GM12878 (cell line): ENCODE data around the gene ANKRD6. TPM values are rescaled to one million over a fixed set of nuclear protein-coding genes. Genes with fewer than 3 reads are reported as not detected.

Experiments used
- ATAC-seq: fragments of 200-7000 bp; cut with Tn5 transposase; 3 replicates; pipeline ENCODE4 v1.9.1; 2020; ENCODE audit warnings: mild to moderate bottlenecking, moderate library complexity
- BruUV-seq: library from RNA; stranded (reverse); fragments of 400-500 nt; replicated peaks from 2 replicates; lab custom pipeline; 2021; lab: Mats Ljungman, UMichigan
- CTCF ChIA-PET: fragments of 300-600 bp; sonication (Branson Sonifier 250); formaldehyde crosslinking; extraction: SDS; loops from one replicate; lab custom pipeline; 2021; ENCODE audit warnings: inconsistent platforms; lab: Yijun Ruan, JAX
- POLR2A ChIA-PET: fragments of 350-600 bp; formaldehyde crosslinking; extraction: SDS; loops from one replicate; lab custom pipeline; 2021; ENCODE audit warnings: inconsistent platforms; lab: Charles Lee
- RAD21 ChIA-PET: fragments of 300-600 bp; sonication (Branson Sonifier 250); formaldehyde crosslinking; loops from one replicate; lab custom pipeline; 2023; ENCODE audit warnings: antibody characterized with exemption; ENCODE audit not compliant: unreplicated experiment; lab: Charles Lee
- SMC1A ChIA-PET: fragments of 300-600 bp; sonication (Branson Sonifier 250); formaldehyde crosslinking; loops from one replicate; lab custom pipeline; 2023; ENCODE audit not compliant: unreplicated experiment, uncharacterized antibody; lab: Charles Lee
- DNase-seq: peaks from one replicate; pipeline ENCODE4 v3.0.0-alpha.2; 2011; ENCODE audit warnings: low read depth, low spot score
- FAIRE-seq: peaks from 3 replicates; lab custom pipeline; 2011; peaks lifted over from hg19 to GRCh38; lab: Jason Lieb, UNC
- H2AFZ ChIP-seq: 2 replicates; pipeline ENCODE4 v1.6.0; 2011; ENCODE audit warnings: low read depth, low read length, control low read depth; ENCODE audit not compliant: control insufficient read depth
- H3K27ac ChIP-seq: 2 replicates; pipeline ENCODE4 v1.5.1; 2011; ENCODE audit warnings: control low read depth; ENCODE audit not compliant: control insufficient read depth, insufficient read depth
- H3K27me3 ChIP-seq, 2 experiments: replicated peaks in 1 of 2; 2 replicates each; pipeline versions ENCODE4 v1.6.0 to v1.6.1; 2011; ENCODE audit warnings: low read length in 1 of 2; ENCODE audit not compliant: control insufficient read depth in 2 of 2, insufficient read depth in 2 of 2
- H3K36me3 ChIP-seq, 2 experiments: 2 replicates each; pipeline ENCODE4 v1.5.1; 2011; ENCODE audit warnings: low read length in 1 of 2; ENCODE audit not compliant: control insufficient read depth in 2 of 2, insufficient read depth in 2 of 2
- H3K4me1 ChIP-seq: 2 replicates; pipeline ENCODE4 v1.6.1; 2011; ENCODE audit warnings: mild to moderate bottlenecking, low read length, moderate library complexity, mixed read lengths; ENCODE audit not compliant: control insufficient read depth, insufficient read depth
- H3K4me2 ChIP-seq: 2 replicates; pipeline ENCODE4 v1.6.0; 2011; ENCODE audit warnings: control low read depth; ENCODE audit not compliant: control insufficient read depth, insufficient read depth
- H3K4me3 ChIP-seq: fragments of 200-600 bp; sonication (generic); 2 replicates; pipeline ENCODE4 v1.5.1; 2016
- H3K79me2 ChIP-seq: 2 replicates; pipeline ENCODE4 v1.6.0; 2011; ENCODE audit warnings: low read length; ENCODE audit not compliant: control insufficient read depth, insufficient read depth
- H3K9ac ChIP-seq: 2 replicates; pipeline ENCODE4 v1.8.0; 2011; ENCODE audit warnings: low read length, control low read depth, mixed read lengths; ENCODE audit not compliant: control insufficient read depth, insufficient read depth
- H3K9me3 ChIP-seq: replicated peaks from 3 replicates; pipeline ENCODE4 v1.5.1; 2011; ENCODE audit warnings: mild to moderate bottlenecking, low read length; ENCODE audit not compliant: control insufficient read depth, insufficient read depth
- H4K20me1 ChIP-seq: 2 replicates; pipeline ENCODE4 v1.6.0; 2011; ENCODE audit not compliant: control insufficient read depth, insufficient read depth
- ATF7 ChIP-seq: fragments of 450-650 bp; IDR thresholded peaks from 2 replicates; pipeline ENCODE4 v1.6.1; 2016; ENCODE audit warnings: low read depth, mild to moderate bottlenecking
- CHD1 ChIP-seq: IDR thresholded peaks from 2 replicates; pipeline ENCODE4 v1.6.1; 2012; ENCODE audit warnings: low read depth, low read length, improper control_type of control experiment
- ETV6 ChIP-seq, 2 experiments: fragments of 450-650 bp in 1 of 2; IDR thresholded peaks in 1 of 2; conservative IDR thresholded peaks in 1 of 2; 2 replicates each; pipeline ENCODE4 v1.6.1; 2014; ENCODE audit warnings: antibody characterized with exemption in 1 of 2, borderline replicate concordance in 1 of 2, low read depth in 1 of 2, mild to moderate bottlenecking in 1 of 2, moderate library complexity in 1 of 2
- NFIC ChIP-seq: IDR thresholded peaks from 2 replicates; pipeline ENCODE4 v1.6.1; 2012; ENCODE audit warnings: low read depth, mild to moderate bottlenecking, inconsistent platforms, low read length, moderate library complexity
- NRF1 ChIP-seq: conservative IDR thresholded peaks from 2 replicates; pipeline ENCODE4 v1.6.1; 2011; ENCODE audit warnings: mild to moderate bottlenecking, low read depth, low read length, improper control_type of control experiment
- PKNOX1 ChIP-seq: fragments of 450-650 bp; IDR thresholded peaks from 2 replicates; pipeline ENCODE4 v1.6.1; 2016; ENCODE audit warnings: mild to moderate bottlenecking
- RAD51 ChIP-seq: fragments of 450-650 bp; IDR thresholded peaks from 2 replicates; pipeline ENCODE4 v1.6.1; 2016; ENCODE audit warnings: moderate library complexity, mild to moderate bottlenecking, inconsistent platforms
- SMAD5 ChIP-seq: IDR thresholded peaks from 2 replicates; pipeline ENCODE4 v1.6.1; 2016; ENCODE audit warnings: antibody characterized with exemption, low read depth
- TARDBP ChIP-seq: IDR thresholded peaks from 2 replicates; pipeline ENCODE4 v1.6.1; 2016; ENCODE audit warnings: borderline replicate concordance
- TBL1XR1 ChIP-seq: IDR thresholded peaks from 2 replicates; pipeline ENCODE4 v1.6.1; 2012; ENCODE audit warnings: low read depth, low read length, improper control_type of control experiment
- ZNF217 ChIP-seq: fragments of 450-650 bp; IDR thresholded peaks from 2 replicates; pipeline ENCODE4 v1.6.1; 2017; ENCODE audit warnings: antibody characterized with exemption, mild to moderate bottlenecking
- WGBS: methylation state at CpG from one replicate; pipeline ENCODE4 v1.1.6; 2016; ENCODE audit warnings: low lambda C conversion rate; ENCODE audit not compliant: insufficient replicate concordance, insufficient coverage; ENCODE audit errors: missing lambda C conversion rate; 5-methylcytosine and 5-hydroxymethylcytosine counted together
- in situ Hi-C: fragments of 300-500 bp; cut with MboI; formaldehyde crosslinking; loops from 9 replicates; pipeline ENCODE4 v1.14.3; 2018; ENCODE audit warnings: mixed read lengths
- intact Hi-C: fragments of 100-400 bp; cut with micrococcal nuclease; formaldehyde crosslinking; loops from one replicate; pipeline ENCODE4 v1.14.2; 2022; ENCODE audit not compliant: unreplicated experiment
- polyA plus RNA-seq, 11 experiments: library from polyadenylated mRNA; depleted of rRNA in 4 of 11; unstranded in 6 of 11; stranded (reverse) in 5 of 11; fragments of >200 nt; fragmentation: Nextera tagmentation in 4 of 11; fragmentation: Illumina TruSeq in 1 of 11; extraction: Ambion mirVana in 4 of 11; extraction: Trizol in 1 of 11; gene quantifications; 1 replicate in 1 of 11; 2 replicates in 10 of 11; pipeline versions ENCODE4 v1.2.1 to v1.2.3, GENCODE V29; 2011 to 2016; ENCODE audit warnings: inconsistent platforms in 2 of 11, missing spikeins in 2 of 11, low read depth in 1 of 11
- total RNA-seq, 4 experiments: library from RNA; depleted of rRNA in 3 of 4; stranded (reverse); fragments of >200 nt in 3 of 4; fragmentation: Illumina TruSeq in 1 of 4; extraction: Trizol in 1 of 4; gene quantifications; 2 replicates each; pipeline versions ENCODE4 v1.2.1 to v1.2.3, GENCODE V29; 2013 to 2021

The ANKRD6 gene
- total and polyA plus RNA-seq, 10 of the 15 experiments (the other 5 are each of a cell fraction or from before 2014, with no cell fraction given), result 0.03 to 0.90 (median 0.38) TPM

- H3K9me3 ChIP-seq, result no peaks in the 10 kb centered on the region
- H4K20me1 ChIP-seq, result no peaks in the 10 kb centered on the region
- ChIA-PET SMC1A (no interaction called here), CTCF (no interaction called here), RAD21 (no interaction called here), POLR2A (no interaction called here)
- TF ChIP-seq CHD1 (no peak), NFIC (no peak)
- FAIRE-seq (no peak), DNase-seq (no peak), ATAC-seq (no peak)
- H3K4me1 ChIP-seq, result no peaks in the 10 kb centered on the region
- in situ Hi-C loops, result no loop called here
- BruUV-seq, result no TSS peak
- H3K27me3 ChIP-seq, result no peaks in the 10 kb centered on the region
- no peak overlapping the region for H2AFZ ChIP-seq
- H3K4me2 ChIP-seq, result no peak overlapping the region
- no peak overlapping the region for H3K9ac ChIP-seq
- H3K4me3 ChIP-seq, result no peak overlapping the region
- intact Hi-C loops, result no loop called here
- no peak overlapping the region for H3K27ac ChIP-seq
- H3K36me3 ChIP-seq, result no peaks in the 10 kb centered on the region
- 27% methylated on average over 3 of the region's 3 CpGs for WGBS
- H3K79me2 ChIP-seq, result no peaks in the 10 kb centered on the region
Observed at GRCh38 chr6:89501222-89501621, 68.3 kb downstream of the ANKRD6 start.

DNA sequence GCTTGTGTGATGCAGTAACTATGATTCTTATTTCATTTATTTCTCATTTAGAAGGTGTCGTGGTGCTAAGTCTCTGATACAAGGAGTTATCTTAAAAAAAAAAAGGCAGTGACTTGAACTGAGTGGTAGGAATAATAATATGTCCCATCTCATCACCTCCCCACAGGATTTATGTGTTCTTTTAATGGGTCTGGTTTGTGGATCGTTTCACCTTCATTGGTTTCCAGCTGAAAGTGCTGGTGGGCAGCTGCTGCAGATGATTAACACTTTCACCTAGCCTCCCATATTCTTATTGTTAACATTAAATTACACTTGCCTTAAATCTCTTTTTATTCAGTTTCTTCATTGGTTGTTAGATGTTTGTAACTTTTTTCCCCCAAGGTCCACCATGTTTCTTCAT lies 68.8 kb downstream of the ANKRD6 start:
- no peak for ATAC-seq
- in situ Hi-C loops (no loop called here), intact Hi-C loops (no loop called here)
- Histone ChIP-seq H3K36me3 (no peaks in the 10 kb centered on the region), H3K4me1 (no peaks in the 10 kb centered on the region), H2AFZ (no peak overlapping the region), H4K20me1 (no peaks in the 10 kb centered on the region), H3K79me2 (no peaks in the 10 kb centered on the region), H3K4me2 (no peak overlapping the region), H3K9ac (no peak overlapping the region), H3K27me3 (no peaks in the 10 kb centered on the region), H3K4me3 (no peak overlapping the region), H3K9me3 (no peaks in the 10 kb centered on the region), H3K27ac (no peak overlapping the region)
- ChIA-PET CTCF (no interaction called here), POLR2A (no interaction called here), SMC1A (no interaction called here), RAD21 (no interaction called here)
- DNase-seq, result no peak
- no peak for TF ChIP-seq ETV6 (conservative IDR thresholded peaks at IDR 0.05 in 1 of 2, IDR thresholded peaks at IDR 0.05 in 1 of 2; ENCODE audit: borderline replicate concordance in 1 of 2, low read depth in 1 of 2)
- no peak for TF ChIP-seq PKNOX1
- TF ChIP-seq ATF7, result no peak
- no peak for TF ChIP-seq SMAD5
- no peak for TF ChIP-seq TARDBP
- no peak for TF ChIP-seq ZNF217
- no peak for TF ChIP-seq NRF1
- TF ChIP-seq TBL1XR1, result no peak
- no peak for TF ChIP-seq RAD51
- no TSS peak for BruUV-seq
- WGBS, result 29% methylated on average over 2 of the region's 2 CpGs
- no peak for FAIRE-seq
